H9 (cell line): ENCODE measurements around the gene DTHD1. TPM values are rescaled to one million over a fixed set of nuclear protein-coding genes. Genes with fewer than 3 reads are reported as not detected.

Source experiments
- DNase-seq: peaks from one replicate; pipeline ENCODE4 v3.0.0-alpha.2; 2017
- H2AFZ ChIP-seq: one replicate; pipeline ENCODE4 v1.6.1; 2013; ENCODE audit warnings: mild to moderate bottlenecking, low read length, control low read depth, moderate library complexity
- H2AK5ac ChIP-seq: 2 replicates; pipeline ENCODE4 v1.6.1; 2013; ENCODE audit warnings: low read length, control low read depth, mixed read lengths; ENCODE audit not compliant: insufficient read length
- H2BK120ac ChIP-seq: one replicate; pipeline ENCODE4 v1.6.1; 2013; ENCODE audit warnings: low read depth, mild to moderate bottlenecking, low read length, control low read depth, inconsistent platforms; ENCODE audit not compliant: poor library complexity, severe bottlenecking
- H2BK12ac ChIP-seq: 2 replicates; pipeline ENCODE4 v1.6.1; 2013; ENCODE audit warnings: low read length, control low read depth, mixed read lengths, low read depth; ENCODE audit not compliant: insufficient read length
- H2BK15ac ChIP-seq: 2 replicates; pipeline ENCODE4 v1.6.1; 2013; ENCODE audit warnings: low read depth, low read length, control low read depth
- H2BK20ac ChIP-seq: one replicate; pipeline ENCODE4 v1.6.1; 2013; ENCODE audit warnings: low read depth, mild to moderate bottlenecking, low read length, control low read depth, inconsistent platforms; ENCODE audit not compliant: poor library complexity, severe bottlenecking
- H2BK5ac ChIP-seq: 2 replicates; pipeline ENCODE4 v1.6.1; 2013; ENCODE audit warnings: low read length, control low read depth, mixed read lengths; ENCODE audit not compliant: insufficient read length
- H3K14ac ChIP-seq: 2 replicates; pipeline ENCODE4 v1.6.1; 2013; ENCODE audit warnings: low read length, control low read depth; ENCODE audit not compliant: insufficient read depth
- H3K18ac ChIP-seq: 2 replicates; pipeline ENCODE4 v1.6.1; 2013; ENCODE audit warnings: low read depth, mild to moderate bottlenecking, mixed read lengths, low read length, control low read depth; ENCODE audit not compliant: insufficient read length
- H3K23ac ChIP-seq: 2 replicates; pipeline ENCODE4 v1.6.1; 2013; ENCODE audit warnings: low read length, control low read depth, mixed read lengths, low read depth; ENCODE audit not compliant: insufficient read length
- H3K23me2 ChIP-seq: 2 replicates; pipeline ENCODE4 v1.6.1; 2013; ENCODE audit warnings: low read depth, mild to moderate bottlenecking, mixed read lengths, low read length, control low read depth; ENCODE audit not compliant: insufficient read length, poor library complexity, severe bottlenecking
- H3K27ac ChIP-seq: 2 replicates; pipeline ENCODE4 v1.5.1; 2013; ENCODE audit warnings: low read length, control low read depth, mixed read lengths, low read depth; ENCODE audit not compliant: insufficient read length
- H3K27me3 ChIP-seq: 2 replicates; pipeline ENCODE4 v1.6.1; 2013; ENCODE audit warnings: low read length, control low read depth, inconsistent platforms; ENCODE audit not compliant: insufficient read depth
- H3K4ac ChIP-seq: 2 replicates; pipeline ENCODE4 v1.6.1; 2013; ENCODE audit warnings: low read depth, mild to moderate bottlenecking, control low read depth, inconsistent platforms, low read length, moderate library complexity
- H3K4me1 ChIP-seq: 2 replicates; pipeline ENCODE4 v1.6.1; 2013; ENCODE audit warnings: low read length, control low read depth, inconsistent platforms; ENCODE audit not compliant: insufficient read depth
- H3K4me2 ChIP-seq: 2 replicates; pipeline ENCODE4 v1.6.1; 2013; ENCODE audit warnings: low read length, control low read depth, mixed read lengths; ENCODE audit not compliant: insufficient read length, insufficient read depth
- H3K56ac ChIP-seq: 2 replicates; pipeline ENCODE4 v1.6.1; 2013; ENCODE audit warnings: low read depth, mild to moderate bottlenecking, mixed read lengths, low read length, control low read depth; ENCODE audit not compliant: insufficient read length
- H3K79me1 ChIP-seq: 2 replicates; pipeline ENCODE4 v1.6.1; 2013; ENCODE audit warnings: low read depth, mild to moderate bottlenecking, moderate library complexity, low read length, control low read depth, inconsistent platforms; ENCODE audit not compliant: insufficient read depth, poor library complexity, severe bottlenecking
- H3K79me2 ChIP-seq: 2 replicates; pipeline ENCODE4 v1.6.1; 2013; ENCODE audit warnings: low read length, control low read depth, inconsistent platforms; ENCODE audit not compliant: insufficient read depth
- H3K9ac ChIP-seq: 2 replicates; pipeline ENCODE4 v1.6.1; 2013; ENCODE audit warnings: low read length, control low read depth, mixed read lengths; ENCODE audit not compliant: insufficient read length; ENCODE audit errors: extremely low read depth
- H3K9me3 ChIP-seq: one replicate; pipeline ENCODE4 v1.6.1; 2013; ENCODE audit warnings: low read depth, low read length, inconsistent platforms; ENCODE audit not compliant: control insufficient read depth
- H3T11ph ChIP-seq: one replicate; pipeline ENCODE4 v1.6.1; 2013; ENCODE audit warnings: mild to moderate bottlenecking, low read length, control low read depth, inconsistent platforms
- H4K20me1 ChIP-seq: one replicate; pipeline ENCODE4 v1.6.1; 2013; ENCODE audit not compliant: control insufficient read depth, insufficient read length, insufficient read depth
- H4K5ac ChIP-seq: 2 replicates; pipeline ENCODE4 v1.6.1; 2013; ENCODE audit warnings: low read depth, mild to moderate bottlenecking, mixed read lengths, low read length, control low read depth; ENCODE audit not compliant: insufficient read length
- H4K8ac ChIP-seq: replicated peaks from 2 replicates; pipeline ENCODE4 v1.6.1; 2013; ENCODE audit warnings: low read length, control low read depth, mixed read lengths, low read depth; ENCODE audit not compliant: insufficient read length
- H4K91ac ChIP-seq: 2 replicates; pipeline ENCODE4 v1.6.1; 2013; ENCODE audit warnings: low read depth, mild to moderate bottlenecking, moderate library complexity, mixed read lengths, low read length, control low read depth; ENCODE audit not compliant: insufficient read length
- H3K27ac Mint-ChIP-seq, 3 experiments: 2 replicates in 2 of 3; 3 replicates in 1 of 3; pipeline ENCODE4 v1.8.0; 2020 to 2021; ENCODE audit warnings: mixed read lengths in 3 of 3, mild to moderate bottlenecking in 1 of 3, moderate library complexity in 1 of 3
- H3K27me3 Mint-ChIP-seq: 2 replicates; pipeline ENCODE4 v1.8.0; 2021; ENCODE audit warnings: low read depth, mild to moderate bottlenecking, moderate library complexity, mixed read lengths
- H3K36me3 Mint-ChIP-seq, 3 experiments: 2 replicates in 2 of 3; 3 replicates in 1 of 3; pipeline ENCODE4 v1.8.0; 2020 to 2021; ENCODE audit warnings: low read depth in 3 of 3, mixed read lengths in 3 of 3; ENCODE audit not compliant: insufficient read depth in 1 of 3
- H3K4me1 Mint-ChIP-seq, 2 experiments: 2 replicates each; pipeline ENCODE4 v1.8.0; 2020; ENCODE audit warnings: mixed read lengths in 2 of 2
- H3K4me3 Mint-ChIP-seq, 2 experiments: 2 replicates in 1 of 2; 3 replicates in 1 of 2; pipeline ENCODE4 v1.8.0; 2020 to 2021; ENCODE audit warnings: mild to moderate bottlenecking in 2 of 2, mixed read lengths in 2 of 2, moderate library complexity in 1 of 2
- H3K9me3 Mint-ChIP-seq, 2 experiments: 2 replicates in 1 of 2; 3 replicates in 1 of 2; pipeline ENCODE4 v1.8.0; 2020; ENCODE audit warnings: mild to moderate bottlenecking in 2 of 2, mixed read lengths in 2 of 2, moderate library complexity in 1 of 2
- WGBS: extraction: QIAGEN DNeasy Blood & Tissue Kit; methylation state at CpG from one replicate; pipeline ENCODE4 v1.1.7; 2013; ENCODE audit warnings: missing lambda C conversion rate, low lambda C conversion rate, mixed read lengths; ENCODE audit not compliant: insufficient read length; ENCODE audit errors: extremely low coverage; 5-methylcytosine and 5-hydroxymethylcytosine counted together
- total RNA-seq: library from RNA; stranded (reverse); gene quantifications from 2 replicates; pipeline ENCODE4 v1.2.1, GENCODE V29; 2021
- TF ChIP-seq, protein P1 (sequence below): fragments of 200-600 bp; sonication (generic); conservative IDR thresholded peaks from 3 replicates; pipeline ENCODE4 v1.8.0; 2021; ENCODE audit warnings: antibody characterized with exemption, mild to moderate bottlenecking

Gene DTHD1
- total RNA-seq, 1 experiment from 2014 or later, result not detected

DNA sequence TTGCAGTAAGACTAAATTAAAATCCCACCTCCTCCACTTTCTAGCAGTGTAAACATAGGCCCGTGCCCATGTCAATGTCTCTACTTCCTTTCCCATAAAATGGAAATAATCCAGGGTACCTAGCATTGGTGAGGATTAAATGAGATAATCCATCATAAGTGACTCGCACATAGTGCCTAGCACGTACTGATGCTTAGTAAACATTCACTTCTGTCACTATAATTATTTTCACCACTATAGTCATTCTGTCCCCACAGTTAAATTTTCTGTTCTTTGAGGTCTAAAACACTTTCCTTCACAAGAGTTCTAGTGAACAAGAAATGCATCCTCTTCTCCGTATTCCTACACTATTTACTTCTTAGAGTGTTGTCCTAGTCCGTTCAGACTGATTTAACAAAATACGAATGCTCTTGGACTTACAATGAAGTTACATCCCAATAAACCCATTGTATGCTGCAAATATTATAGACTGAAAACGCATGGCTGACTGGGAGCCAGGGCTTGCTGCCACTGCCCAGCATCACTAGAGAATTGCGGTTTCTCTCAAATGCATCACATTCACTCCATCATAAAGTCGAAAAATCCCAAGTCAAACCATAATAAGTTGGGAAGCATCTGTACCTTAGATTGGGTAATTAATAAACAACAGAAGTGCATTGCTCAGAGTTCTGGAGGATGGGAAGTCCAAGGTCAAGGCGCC, 47.7 kb upstream of the DTHD1 start:
- DNase-seq, result no peak
- H3K56ac ChIP-seq, result no peak overlapping the region
- H4K8ac ChIP-seq, result no peak overlapping the region
- H3K4me1 Mint-ChIP-seq, result peaks cover 0 to 2% of the 10 kb centered on the region in 2 experiments; a peak in 2 of 4 replicates
- no peak overlapping the region for H2AK5ac ChIP-seq
- H3K9me3 ChIP-seq, result no peaks in the 10 kb centered on the region
- H3K79me2 ChIP-seq, result no peaks in the 10 kb centered on the region
- H3K14ac ChIP-seq, result no peak overlapping the region
- no peaks in the 10 kb centered on the region for H3K23me2 ChIP-seq
- TF ChIP-seq, protein P1, sequence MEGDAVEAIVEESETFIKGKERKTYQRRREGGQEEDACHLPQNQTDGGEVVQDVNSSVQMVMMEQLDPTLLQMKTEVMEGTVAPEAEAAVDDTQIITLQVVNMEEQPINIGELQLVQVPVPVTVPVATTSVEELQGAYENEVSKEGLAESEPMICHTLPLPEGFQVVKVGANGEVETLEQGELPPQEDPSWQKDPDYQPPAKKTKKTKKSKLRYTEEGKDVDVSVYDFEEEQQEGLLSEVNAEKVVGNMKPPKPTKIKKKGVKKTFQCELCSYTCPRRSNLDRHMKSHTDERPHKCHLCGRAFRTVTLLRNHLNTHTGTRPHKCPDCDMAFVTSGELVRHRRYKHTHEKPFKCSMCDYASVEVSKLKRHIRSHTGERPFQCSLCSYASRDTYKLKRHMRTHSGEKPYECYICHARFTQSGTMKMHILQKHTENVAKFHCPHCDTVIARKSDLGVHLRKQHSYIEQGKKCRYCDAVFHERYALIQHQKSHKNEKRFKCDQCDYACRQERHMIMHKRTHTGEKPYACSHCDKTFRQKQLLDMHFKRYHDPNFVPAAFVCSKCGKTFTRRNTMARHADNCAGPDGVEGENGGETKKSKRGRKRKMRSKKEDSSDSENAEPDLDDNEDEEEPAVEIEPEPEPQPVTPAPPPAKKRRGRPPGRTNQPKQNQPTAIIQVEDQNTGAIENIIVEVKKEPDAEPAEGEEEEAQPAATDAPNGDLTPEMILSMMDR, result no peak
- H3K4me3 Mint-ChIP-seq, result no peak overlapping the region; a peak in 1 of 5 replicates
- H4K91ac ChIP-seq, result no peak overlapping the region
- no peak overlapping the region for H3K4me2 ChIP-seq
- no peak overlapping the region for H2BK5ac ChIP-seq
- no CpG with 5 or more reads among the region's 10 CpGs for WGBS
- H3K9ac ChIP-seq, result no peak overlapping the region
- H3K27me3 ChIP-seq, result no peaks in the 10 kb centered on the region
- H3K18ac ChIP-seq, result no peak overlapping the region
- no peak overlapping the region for H3K27ac ChIP-seq
- no peaks in the 10 kb centered on the region for H3K4me1 ChIP-seq
- no peak overlapping the region for H2BK12ac ChIP-seq
- no peaks in the 10 kb centered on the region; the same call in 1 of the 2 replicates for H3K27me3 Mint-ChIP-seq
- H2BK120ac ChIP-seq, result no peak overlapping the region
- no peak overlapping the region for H2BK20ac ChIP-seq
- no peaks in the 10 kb centered on the region for H4K20me1 ChIP-seq
- no peaks in the 10 kb centered on the region for H3K36me3 Mint-ChIP-seq
- no peak overlapping the region for H3T11ph ChIP-seq
- H3K23ac ChIP-seq, result no peak overlapping the region
- H3K27ac Mint-ChIP-seq, result no peak overlapping the region
- H4K5ac ChIP-seq, result no peak overlapping the region
- no peak overlapping the region for H3K4ac ChIP-seq
- no peak overlapping the region for H2AFZ ChIP-seq
- H2BK15ac ChIP-seq, result no peak overlapping the region
- no peaks in the 10 kb centered on the region for H3K79me1 ChIP-seq
- no peaks in the 10 kb centered on the region; a peak in 1 of 5 replicates for H3K9me3 Mint-ChIP-seq
